Fibroblast of upper back skin (primary cell): ENCODE results near the gene CPAMD8.
A peak's percentile ranks its signal among the peaks of the same experiment; 100 is the strongest.
"Not testable (repeated sequence)": the region's sequence is repeated elsewhere in the genome, so short reads cannot be mapped to it uniquely, and the experiment has no call there.

Source experiments
- DNase-seq: peaks from one replicate; pipeline ENCODE4 v3.0.0-alpha.2; 2013

The CPAMD8 gene

DNA sequence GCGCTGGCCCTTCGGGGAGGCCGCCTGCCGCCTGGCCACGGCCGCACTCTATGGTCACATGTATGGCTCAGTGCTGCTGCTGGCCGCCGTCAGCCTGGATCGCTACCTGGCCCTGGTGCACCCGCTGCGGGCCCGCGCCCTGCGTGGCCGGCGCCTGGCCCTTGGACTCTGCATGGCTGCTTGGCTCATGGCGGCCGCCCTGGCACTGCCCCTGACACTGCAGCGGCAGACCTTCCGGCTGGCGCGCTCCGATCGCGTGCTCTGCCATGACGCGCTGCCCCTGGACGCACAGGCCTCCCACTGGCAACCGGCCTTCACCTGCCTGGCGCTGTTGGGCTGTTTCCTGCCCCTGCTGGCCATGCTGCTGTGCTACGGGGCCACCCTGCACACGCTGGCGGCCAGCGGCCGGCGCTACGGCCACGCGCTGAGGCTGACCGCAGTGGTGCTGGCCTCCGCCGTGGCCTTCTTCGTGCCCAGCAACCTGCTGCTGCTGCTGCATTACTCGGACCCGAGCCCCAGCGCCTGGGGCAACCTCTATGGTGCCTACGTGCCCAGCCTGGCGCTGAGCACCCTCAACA, 136.6 kb downstream of the CPAMD8 start:
- DNase-seq: no peak

DNA sequence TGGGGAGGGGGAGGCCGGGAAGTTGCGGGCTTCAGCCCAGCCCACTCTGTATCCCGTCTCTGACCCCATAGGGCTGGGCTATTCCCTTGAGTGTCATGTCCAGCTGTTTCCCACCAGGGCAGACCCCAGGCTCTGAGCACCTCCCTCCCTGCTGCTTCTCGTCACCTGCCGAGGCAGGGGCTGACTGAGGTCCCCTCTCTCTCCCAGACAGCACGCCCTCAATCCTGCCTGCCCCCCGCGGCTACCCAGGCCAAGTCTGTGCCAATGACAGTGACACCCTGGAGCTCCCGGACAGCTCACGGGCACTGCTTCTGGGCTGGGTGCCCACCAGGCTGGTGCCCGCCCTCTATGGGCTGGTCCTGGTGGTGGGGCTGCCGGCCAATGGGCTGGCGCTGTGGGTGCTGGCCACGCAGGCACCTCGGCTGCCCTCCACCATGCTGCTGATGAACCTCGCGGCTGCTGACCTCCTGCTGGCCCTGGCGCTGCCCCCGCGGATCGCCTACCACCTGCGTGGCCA, 137.2 kb downstream of the CPAMD8 start:
- no peak for DNase-seq

DNA sequence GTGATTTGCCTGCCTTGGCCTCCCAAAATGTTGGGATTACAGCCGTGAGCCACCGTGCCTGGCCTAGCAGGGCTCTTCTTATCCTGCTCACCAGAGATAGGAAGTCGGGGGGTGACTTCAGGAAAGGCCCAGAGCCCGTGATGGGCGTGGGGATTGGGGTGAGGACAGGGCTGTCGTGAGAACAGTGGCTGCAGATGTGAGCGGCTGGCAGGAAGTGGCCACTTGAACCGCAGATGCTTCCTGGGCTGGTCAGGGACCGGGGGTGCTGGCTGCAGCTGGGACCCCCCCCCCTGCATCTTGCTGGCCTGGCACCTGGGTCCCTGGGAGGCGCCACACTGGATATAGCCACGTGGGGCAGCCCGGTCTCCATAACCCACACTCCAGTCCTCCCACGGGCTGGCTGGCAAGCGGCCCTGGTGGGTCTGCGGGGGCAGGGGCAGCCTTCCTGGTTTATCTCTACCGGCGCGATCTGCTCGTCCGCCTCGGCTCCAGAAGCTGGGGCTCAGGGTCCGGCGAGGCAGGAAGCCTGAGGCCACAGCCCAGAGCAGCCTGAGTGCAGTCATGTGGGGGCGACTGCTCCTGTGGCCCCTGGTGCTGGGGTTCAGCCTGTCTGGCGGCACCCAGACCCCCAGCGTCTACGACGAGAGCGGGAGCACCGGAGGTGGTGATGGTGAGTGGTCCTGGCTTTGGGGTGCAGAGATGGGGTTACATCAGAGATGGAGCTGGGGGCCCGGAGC, 137.8 kb downstream of the CPAMD8 start, which contains the start of gene F2RL3:
Gene F2RL3, plus strand, starts transcription at position 371 of the 737 bp plus-strand sequence. Its CDS starts 191 bp downstream, at position 562.
- peak; percentile 5 for DNase-seq

DNA sequence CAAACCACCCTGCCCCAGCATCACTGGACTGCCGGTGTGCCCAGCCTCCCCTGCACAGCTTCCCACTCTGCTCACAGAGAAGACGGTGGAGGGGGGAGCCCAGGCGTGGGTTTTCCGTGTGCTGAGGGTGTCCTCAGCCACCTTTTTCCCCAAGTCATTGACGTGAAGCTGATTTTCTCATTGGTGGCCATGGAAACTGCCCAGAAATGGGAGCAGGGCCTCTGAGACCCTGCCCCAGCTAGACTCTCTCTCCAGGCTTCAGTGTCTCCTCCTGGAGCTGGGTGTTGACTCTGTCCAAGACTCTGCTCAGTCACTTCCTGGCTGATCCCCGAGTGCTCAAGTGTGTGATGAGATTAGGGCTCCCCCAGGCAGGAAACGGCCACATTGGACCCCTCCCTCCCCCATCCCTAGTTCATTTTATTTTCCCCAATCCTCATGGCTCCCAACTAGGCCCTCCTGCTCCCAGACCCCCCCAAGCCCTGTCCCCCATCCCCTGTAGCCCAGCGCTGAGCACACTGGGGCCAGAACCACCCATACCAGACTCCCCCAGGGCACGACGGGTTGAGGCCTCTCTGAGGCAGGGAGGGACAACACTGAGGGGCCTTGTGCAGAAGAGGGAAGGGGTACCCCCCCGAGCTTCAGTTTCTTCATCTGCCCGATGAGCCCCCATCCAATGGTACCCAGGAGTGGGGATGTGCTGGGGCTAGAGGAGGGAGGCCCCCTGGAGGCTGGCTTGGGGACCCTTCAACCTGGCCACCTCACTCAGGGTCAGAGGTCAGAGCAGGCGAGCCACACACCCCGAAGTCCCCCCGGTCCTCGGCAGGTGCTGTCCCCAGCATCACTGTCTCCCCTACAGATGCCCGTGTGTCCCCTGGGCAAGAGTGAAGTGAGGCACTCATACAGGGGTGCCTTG, 139.0 kb downstream of the CPAMD8 start:
- no peak for DNase-seq

DNA sequence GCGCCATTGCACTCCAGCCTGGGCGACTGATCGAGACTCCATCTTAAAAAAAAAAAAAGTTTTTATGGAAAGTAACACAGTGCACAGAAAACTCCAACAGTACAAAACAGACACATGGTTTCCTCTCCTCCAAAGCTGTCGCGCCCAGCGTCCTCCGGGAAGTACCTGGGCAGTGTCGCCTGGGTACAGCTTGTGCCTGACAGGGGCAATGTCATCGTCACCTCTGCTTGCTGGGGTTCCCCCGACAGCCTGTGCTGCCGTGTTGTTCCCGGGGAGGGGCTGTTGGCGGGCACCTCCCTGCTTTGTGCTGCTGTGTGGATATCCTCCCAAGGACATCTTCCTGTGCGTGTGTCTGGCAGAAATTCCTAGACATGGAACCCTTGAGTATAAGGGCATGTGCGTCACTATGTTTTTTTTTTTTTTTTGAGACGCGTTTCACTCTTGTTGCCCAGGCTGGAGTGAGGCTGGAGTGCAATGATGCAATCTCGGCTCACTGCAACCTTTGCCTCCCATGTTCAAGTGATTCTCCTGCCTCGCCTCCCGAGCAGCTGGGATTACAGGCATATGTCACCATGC, 140.2 kb downstream of the CPAMD8 start:
- peak; percentile 27 for DNase-seq

DNA sequence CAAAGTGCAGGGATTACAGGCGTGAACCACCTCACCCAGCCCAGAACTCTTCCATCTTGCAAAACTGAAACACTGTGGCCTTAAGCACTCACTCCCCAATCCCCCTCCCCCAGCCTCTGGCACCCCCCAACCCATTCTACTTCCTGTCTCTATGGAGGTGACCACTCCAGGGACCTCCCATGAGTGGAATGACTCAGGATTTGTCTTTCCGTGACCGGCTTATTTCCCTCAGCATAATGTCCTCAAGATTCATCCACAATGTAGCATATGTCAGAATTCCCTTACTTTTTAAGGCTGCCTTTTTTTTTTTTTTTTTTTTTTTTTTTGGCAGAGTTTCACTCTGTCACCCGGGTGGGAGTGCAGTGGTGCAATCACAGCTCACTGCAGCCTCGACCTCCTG, 141.4 kb downstream of the CPAMD8 start:
- peak; percentile 9 for DNase-seq

DNA sequence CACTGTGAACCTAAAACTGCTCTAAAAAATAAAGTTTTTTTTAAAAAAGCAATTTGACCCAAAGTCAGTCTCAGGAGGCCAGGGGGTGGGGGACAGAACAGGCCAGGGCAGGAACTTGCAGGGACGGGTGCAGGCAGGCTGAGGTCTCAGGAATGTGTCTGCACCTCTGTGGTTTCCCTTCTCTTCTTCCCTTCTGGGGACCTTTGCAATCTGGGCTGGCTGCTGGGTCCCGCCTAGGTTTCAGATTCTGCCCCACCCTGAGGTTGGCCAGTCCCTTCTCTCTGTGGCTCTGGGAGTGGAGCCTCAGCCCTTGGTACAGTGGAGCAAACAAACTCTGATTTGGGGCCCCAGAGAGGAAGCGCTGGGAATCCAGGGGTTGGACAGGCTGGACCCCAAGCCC, 143.1 kb downstream of the CPAMD8 start:
- no peak for DNase-seq

DNA sequence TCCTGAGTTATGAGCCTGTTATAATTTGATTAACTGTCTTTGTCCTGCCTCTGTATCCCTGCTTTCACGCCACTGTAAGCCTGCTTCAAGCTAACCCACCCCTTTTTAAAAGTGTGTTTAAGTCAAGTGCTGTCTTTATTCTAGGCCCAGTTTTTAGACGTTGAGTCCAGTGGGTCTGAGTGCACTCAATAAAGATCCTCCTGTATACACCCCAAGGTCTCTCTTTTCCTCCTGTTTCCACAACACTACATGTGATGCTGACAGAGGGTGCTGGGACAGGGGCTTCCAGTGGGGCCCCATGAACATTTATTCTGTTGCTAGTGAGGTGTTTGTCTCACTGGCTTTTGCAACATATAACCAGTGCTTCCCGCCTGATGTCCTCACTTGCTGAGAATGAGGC, 144.5 kb downstream of the CPAMD8 start:
- DNase-seq: no peak

DNA sequence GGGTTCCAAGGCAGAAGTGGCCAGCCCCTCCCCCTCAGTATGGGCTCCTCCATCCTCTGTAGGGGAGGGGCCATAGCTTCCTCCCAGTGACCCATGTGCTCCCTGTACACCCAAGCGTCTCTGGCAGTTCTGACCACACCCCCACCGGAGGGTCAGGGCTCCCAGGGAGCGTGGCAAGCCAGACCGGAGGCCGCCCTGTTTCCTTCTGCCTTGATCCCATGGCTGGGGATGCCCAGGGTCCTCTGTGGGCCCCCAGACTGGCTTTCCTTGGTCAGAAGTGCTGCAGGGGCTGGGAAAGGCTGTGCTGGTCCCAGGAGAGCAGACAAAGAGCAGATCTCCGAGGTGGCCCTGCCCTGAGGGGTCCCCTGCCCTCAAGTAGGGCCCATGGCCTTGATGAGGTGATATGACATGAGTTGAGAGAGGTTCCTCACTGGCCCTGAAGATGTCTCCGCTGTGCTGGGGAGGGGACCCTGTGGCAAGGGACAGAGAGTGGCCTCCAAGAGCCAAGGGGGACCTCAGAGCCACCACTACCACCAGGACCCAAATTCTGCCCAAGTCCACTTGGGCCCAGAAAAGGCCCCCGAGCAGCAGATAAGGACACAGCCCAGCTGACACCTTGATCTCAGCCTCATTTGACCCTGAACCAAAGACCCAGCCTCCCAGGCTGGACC, 145.6 kb downstream of the CPAMD8 start:
- no peak for DNase-seq

DNA sequence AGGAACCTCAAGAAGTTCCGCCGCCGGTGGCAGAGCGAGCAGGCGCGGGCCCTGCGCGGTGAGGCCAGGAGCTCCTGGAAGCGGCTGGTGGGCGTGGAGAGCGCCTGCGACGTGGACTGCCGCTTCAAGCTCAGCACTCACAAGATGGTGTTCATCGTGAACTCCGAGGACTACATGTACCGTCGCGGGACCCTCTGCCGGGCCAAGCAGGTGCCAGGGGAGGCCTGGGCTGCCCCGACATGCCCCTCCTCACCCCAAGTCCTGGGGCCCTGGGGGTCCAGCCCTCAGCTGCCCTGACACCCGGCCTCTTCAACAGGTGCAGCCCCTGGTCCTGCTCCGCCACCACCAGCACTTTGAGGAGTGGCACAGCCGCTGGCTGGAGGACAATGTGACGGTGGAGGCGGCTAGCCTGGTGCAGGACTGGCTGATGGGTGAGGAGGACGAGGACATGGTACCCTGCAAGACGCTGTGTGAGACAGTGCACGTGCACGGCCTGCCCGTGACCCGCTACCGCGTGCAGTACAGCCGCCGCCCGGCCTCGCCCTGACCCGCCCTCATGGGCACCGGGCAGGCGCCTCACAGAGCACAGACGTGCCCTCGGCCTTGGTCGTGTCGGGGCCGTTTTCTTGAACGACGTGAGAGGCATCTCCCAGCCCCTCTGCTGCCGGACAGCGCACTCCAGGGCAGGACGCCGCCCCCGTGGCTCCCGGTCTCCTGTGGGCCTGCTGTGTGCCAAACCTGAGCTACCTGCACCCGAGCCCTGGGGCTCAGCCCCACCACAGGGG, 148.2 kb downstream of the CPAMD8 start:
- no peak for DNase-seq

DNA sequence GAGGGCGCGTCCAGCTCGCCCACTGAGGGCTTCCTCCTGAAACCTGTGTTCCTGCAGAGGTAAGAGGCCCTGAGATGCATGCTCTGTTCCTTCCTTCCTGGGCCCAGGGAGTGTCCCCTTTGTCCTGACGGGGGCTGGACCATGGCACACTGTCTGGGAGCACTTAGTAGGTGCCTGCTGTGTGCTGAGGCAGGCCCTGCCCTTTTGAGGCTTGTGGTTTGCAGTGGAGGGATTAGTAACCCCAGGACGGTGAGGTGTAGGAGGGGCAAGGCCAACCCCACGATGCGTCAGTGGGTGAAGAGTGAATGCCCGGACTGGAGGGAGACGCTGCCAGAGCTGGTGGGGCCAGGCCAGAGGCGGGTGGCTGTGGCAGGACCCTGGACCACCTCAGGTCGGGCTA, 149.0 kb downstream of the CPAMD8 start:
- no peak for DNase-seq

DNA sequence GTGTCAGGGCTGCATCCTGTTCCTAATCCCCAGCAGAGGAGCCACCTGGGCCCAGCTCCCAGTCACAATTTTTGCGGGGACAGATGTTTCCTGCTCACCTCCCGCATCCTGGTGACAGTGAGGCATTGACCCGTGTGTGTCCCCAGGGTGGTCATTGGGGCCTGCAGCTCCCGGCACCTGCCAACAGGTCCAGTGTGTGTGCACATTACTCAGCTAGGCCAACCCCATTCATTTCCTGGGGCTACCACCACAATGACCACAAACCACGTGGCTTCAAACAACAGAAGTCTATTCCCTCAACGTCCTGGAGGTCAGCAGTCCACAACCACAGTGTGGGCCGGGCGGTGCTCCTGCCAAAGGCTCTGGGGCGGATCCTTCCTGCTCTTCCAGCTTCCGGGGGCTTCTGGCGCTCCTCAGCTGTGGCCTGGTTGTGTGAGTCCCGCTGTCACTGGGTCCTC, 149.7 kb downstream of the CPAMD8 start:
- DNase-seq: no peak

DNA sequence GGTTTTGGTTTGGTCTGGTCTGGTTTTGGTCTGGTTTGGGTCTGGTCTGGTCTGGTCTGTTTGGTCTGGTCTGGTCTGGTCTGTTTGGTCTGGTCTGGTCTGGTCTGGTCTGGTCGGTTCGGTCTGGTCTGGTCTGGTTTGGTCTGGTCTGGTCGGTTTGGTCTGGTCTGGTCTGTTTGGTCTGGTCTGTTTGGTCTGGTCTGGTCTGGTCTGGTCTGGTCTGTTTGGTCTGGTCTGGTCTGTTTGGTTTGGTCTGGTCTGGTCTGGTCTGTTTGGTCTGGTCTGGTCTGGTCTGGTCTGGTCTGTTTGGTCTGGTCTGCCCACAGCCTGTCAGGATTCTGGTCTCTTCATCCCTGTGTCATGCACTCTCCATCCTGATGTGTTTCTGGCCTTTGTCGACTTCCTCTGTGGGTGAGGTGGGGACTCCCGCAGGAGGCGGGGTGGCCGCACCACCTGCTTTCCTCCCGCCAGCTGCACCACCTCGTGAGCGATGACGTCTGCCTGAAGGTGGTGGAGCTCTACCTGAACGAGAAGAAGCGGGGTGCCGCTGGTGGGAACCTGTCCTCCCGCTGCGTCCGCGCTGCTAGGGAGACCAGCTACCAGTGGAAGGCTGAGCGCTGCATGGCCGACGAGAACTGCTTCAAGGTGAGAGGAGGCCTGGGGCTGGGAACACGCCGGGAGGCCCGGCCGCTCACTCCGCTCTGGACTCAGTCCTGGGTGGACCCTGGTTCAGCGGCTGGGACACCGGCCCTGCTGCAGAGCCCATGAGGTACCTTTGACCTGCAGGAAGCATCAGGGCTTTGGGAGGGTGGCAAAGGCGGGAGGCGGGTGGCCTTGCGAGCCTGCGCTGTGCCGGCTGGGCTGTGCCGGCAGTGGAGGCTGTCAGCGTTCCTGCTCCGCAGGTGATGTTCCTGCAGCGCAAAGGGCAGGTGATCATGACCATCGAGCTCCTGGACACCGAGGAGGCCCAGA, 150.7 kb downstream of the CPAMD8 start:
- DNase-seq: no peak

DNA sequence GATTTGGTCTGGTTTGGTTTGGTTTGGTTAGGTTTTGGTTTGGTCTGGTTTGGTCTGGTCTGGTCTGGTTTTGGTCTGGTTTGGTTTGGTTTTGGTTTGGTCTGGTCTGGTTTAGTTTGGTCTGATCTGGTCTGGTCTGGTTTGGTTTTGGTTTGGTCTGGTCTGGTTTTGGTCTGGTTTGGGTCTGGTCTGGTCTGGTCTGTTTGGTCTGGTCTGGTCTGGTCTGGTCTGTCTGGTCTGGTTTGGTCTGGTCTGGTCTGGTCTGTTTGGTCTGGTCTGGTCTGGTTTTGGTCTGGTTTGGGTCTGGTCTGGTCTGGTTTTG, 151.7 kb downstream of the CPAMD8 start:
- not testable (repeated sequence) for DNase-seq

DNA sequence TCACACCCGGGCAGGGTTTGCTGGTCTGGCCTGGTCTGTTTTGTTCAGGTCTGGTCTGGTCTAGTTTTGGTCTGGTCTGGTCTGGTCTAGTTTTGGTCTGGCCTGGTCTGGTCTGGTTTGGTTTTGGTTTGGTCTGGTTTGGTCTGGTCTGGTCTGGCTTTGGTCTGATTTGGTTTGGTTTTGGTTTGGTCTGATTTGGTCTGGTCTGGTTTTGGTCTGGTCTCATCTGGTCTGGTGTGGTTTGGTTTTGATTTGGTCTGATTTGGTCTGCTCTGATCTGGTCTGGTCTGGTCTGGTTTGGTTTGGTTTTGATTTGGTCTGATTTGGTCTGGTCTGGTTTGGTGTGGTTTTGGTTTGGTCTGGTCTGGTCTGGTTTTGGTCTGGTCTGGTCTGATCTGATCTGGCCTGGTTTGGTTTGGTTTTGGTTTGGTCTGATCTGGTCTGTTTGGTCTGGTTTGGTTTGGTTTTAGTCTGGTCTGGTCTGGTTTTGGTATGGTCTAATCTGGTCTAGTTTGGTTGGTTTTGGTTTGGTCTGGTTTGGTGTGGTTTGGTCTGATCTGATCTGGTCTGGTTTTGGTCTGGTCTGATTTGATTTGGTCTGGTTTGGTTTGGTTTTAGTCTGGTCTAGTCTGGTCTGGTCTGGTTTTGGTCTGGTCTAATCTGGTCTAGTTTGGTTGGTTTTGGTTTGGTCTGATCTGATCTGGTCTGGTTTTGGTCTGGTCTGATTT, 152.2 kb downstream of the CPAMD8 start:
- no peak for DNase-seq

DNA sequence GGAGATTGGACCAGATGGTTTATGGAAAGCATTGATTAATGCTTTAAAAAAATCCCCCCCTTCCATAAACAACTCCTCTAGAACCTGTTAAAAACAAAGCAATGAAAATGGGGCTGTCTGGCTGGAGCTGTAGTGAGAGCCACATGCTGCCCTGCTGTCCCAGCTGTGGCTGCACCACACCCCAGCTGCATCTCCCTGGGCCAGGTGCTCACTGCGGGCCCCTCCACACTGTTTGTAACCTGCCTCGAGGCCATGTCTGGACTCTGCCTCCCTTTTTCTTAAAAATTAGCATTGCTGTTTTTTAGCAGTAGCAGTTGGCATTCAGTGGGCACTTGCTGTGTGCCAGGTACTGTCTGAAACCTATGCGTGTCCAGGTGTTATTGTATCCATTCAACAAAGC, 153.0 kb downstream of the CPAMD8 start:
- DNase-seq: no peak

DNA sequence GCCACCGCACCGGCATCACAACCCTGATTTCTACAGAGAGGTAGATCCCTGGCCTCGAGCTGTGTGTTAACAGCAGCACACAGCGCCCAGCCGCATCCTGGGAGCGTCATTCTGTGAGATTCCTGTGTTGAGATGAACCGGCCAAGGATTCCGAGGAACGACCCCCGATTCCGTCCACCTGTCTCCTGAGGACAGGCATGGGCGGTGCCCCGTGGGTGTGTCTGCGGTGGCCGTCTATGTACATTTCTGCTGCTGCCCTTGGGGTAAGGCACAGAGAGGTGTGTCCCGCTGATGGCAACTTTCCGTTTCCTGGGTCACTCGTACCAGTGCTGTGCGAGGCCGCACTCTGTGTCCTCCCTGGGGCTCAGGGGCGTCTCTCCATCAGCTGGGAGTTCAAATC, 153.9 kb downstream of the CPAMD8 start:
- no peak for DNase-seq

DNA sequence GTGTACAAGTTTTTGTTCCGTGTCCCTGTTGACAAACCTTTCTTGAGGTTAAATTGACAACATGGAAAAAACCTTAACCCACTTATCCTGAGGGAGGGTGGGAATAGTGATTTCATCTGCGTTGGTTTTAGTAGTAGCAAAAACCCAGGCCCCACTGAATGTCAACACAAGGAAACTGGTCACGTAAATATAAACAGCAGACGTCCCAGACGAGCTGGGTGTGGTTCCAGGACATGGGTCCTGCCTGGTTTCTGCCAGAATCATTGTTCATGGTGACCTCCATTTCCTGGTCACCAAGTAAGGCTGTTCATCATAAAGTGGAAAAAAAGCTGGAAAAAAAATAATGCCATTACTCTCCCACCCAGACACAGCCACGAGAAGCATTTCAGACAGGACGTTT, 154.7 kb downstream of the CPAMD8 start:
- no peak for DNase-seq

DNA sequence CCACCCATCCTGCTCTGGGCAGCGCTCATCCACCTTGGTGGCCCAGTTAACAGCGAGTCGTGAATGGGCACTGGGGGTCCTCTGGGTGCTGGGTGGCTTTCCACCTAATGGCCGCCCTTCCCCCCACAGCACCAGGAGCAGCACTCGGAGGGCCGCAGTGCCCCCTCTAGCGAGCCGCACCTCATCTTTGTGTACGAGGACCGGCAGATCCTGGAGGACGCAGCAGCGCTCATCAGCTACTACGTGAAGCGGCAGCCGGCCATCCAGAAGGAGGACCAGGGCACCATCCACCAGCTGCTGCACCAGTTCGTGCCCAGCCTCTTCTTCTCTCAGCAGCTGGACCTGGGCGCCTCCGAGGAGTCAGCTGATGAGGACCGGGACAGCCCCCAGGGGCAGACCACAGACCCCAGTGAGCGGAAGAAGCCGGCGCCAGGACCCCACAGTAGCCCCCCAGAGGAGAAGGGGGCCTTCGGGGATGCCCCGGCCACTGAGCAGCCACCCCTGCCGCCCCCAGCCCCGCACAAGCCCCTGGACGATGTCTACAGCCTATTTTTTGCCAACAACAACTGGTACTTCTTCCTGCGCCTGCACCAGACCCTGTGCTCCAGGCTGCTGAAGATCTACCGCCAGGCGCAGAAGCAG, 157.2 kb downstream of the CPAMD8 start:
- no peak for DNase-seq
